Mucosa of gallbladder (tissue), 1 donor: Measurements from ENCODE around the gene TIMM23. TPM values are rescaled to one million over a fixed set of nuclear protein-coding genes. Genes with fewer than 3 reads are reported as not detected.
"Not testable (repeated sequence)": the region's sequence is repeated elsewhere in the genome, so short reads cannot be mapped to it uniquely, and the experiment has no call there.

ENCODE experiments used
- DNase-seq: peaks from one replicate; pipeline ENCODE4 v3.0.0-alpha.2; 2020; ENCODE audit warnings: low spot score
- total RNA-seq: library from RNA; stranded (reverse); gene quantifications from one replicate; pipeline ENCODE4 v1.2.1, GENCODE V29; 2021
- donor health status: DM: no; HTN: no; CAD: no.

TIMM23 gene
- total RNA-seq, 1 donor from 2014 or later = 49.3 TPM

- no peak for DNase-seq
These were observed 25.3 kb downstream of the TIMM23 start for GRCh38 chr10:45997557-45997956.

GRCh38 chr10:45997994-45998763, 25.9 kb downstream of the TIMM23 start:
- DNase-seq = no peak

- not testable (repeated sequence) for DNase-seq
These were observed 27.7 kb downstream of the TIMM23 start for GRCh38 chr10:45999955-46000354.

- no peak for DNase-seq
These were observed 28.2 kb downstream of the TIMM23 start for GRCh38 chr10:46000538-46000937.

GRCh38 chr10:46001187-46001756, 29.0 kb downstream of the TIMM23 start:
- no peak for DNase-seq

- not testable (repeated sequence) for DNase-seq
These were observed 29.9 kb downstream of the TIMM23 start for GRCh38 chr10:46002189-46002687.

GRCh38 chr10:46002916-46003693, 30.8 kb downstream of the TIMM23 start:
- no peak for DNase-seq

GRCh38 chr10:46004963-46005362, 32.7 kb downstream of the TIMM23 start:
- no peak for DNase-seq

- DNase-seq = no peak
These were observed 33.1 kb downstream of the TIMM23 start for GRCh38 chr10:46005383-46005782.

- no peak for DNase-seq
These were observed 33.9 kb downstream of the TIMM23 start for GRCh38 chr10:46006219-46006618.

GRCh38 chr10:46012746-46013145, 40.5 kb downstream of the TIMM23 start:
- DNase-seq = no peak

- DNase-seq = no peak
These were observed 41.9 kb downstream of the TIMM23 start for GRCh38 chr10:46014206-46014605.

GRCh38 chr10:46014683-46015405, 42.6 kb downstream of the TIMM23 start:
- DNase-seq = no peak

GRCh38 chr10:46016190-46016589, 43.9 kb downstream of the TIMM23 start:
- DNase-seq = no peak

- DNase-seq = no peak
These were observed 44.5 kb downstream of the TIMM23 start for GRCh38 chr10:46016811-46017210.

GRCh38 chr10:46017733-46018132, 45.4 kb downstream of the TIMM23 start:
- DNase-seq = no peak

GRCh38 chr10:46018453-46019176, 46.3 kb downstream of the TIMM23 start:
- no peak for DNase-seq

- DNase-seq = peak; percentile 37
These were observed 46.9 kb downstream of the TIMM23 start for GRCh38 chr10:46019177-46019528.

GRCh38 chr10:46019569-46020343, 47.5 kb downstream of the TIMM23 start:
- peak; percentile 42 for DNase-seq

- no peak for DNase-seq
These were observed 48.0 kb downstream of the TIMM23 start for GRCh38 chr10:46020344-46020657.
